Fibroblast of villous mesenchyme (primary cell): ENCODE data around the gene ACTR3. TPM values are rescaled to one million over a fixed set of nuclear protein-coding genes. Genes with fewer than 3 reads are reported as not detected.

ENCODE experiments used
- DNase-seq: peaks from one replicate; pipeline ENCODE4 v3.0.0-alpha.2; 2010; ENCODE audit warnings: low read depth
- H3K4me3 ChIP-seq: 2 replicates; pipeline ENCODE4 v1.5.1; 2011; ENCODE audit warnings: low read depth, mild to moderate bottlenecking, low read length
- CTCF ChIP-seq: IDR thresholded peaks from 2 replicates; pipeline ENCODE4 v1.5.1; 2012; ENCODE audit warnings: low read depth, mild to moderate bottlenecking, low read length; ENCODE audit not compliant: insufficient read depth
- total RNA-seq: library from RNA; depleted of rRNA; stranded (reverse); fragments of >200 nt; gene quantifications from 2 replicates; pipeline ENCODE4 v1.2.3, GENCODE V29; 2012

The ACTR3 gene
- total RNA-seq, 1 donor = 532 TPM

DNA sequence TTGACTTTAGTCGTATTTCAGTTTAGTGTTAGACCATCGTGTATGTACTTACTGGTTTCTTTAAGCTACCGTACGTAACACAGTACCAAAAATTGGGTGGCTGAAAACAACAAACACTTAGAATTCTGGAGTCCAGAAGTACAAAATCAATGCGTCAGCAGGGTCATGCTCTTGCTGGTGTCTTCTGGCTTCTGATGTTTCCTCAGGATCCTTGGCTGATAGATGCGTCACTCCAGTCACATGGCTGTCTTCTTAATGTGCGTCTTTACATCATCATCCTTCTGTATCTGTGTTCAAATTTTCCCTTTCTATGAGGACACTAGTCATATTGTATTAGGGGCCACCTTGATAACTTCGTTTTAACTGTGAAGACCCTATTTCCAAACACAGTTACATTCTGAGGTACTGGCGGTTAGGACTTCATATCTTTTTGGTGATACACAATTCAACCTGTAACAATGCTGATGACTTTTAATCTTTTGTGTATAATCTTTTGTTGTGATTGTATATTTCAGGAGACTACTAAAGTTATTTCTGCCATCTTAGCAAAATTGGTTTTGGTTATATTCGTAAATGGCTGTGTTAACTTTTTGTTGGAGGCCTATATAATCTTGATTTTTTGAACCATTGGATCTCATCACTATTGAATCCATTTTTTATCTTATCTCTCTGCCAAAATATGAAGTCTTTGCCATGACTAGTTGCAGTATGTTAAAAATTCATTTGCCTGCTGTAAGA, 25.4 kb downstream of the ACTR3 start:
- H3K4me3 ChIP-seq = no peak overlapping the region
- no peak for DNase-seq
- no peak for TF ChIP-seq CTCF

DNA sequence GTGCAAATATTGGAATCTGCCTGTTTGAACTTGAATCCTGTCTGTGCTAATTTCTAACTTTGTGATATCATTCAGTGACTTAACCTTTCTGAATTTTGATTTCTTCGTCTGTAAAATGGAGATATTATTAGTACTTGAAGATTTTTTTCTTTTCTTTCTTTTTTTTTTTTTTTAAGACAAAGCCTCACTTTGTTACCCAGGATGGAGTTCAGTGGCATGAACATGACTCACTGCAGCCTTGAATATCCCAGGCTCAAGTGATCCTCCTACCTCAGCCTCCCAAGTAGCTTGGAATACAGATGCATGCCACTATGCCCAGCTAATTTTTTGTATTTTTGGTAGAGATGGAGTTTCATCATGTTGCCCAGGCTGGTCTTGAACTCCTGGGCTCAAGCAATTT, 28.3 kb downstream of the ACTR3 start:
- TF ChIP-seq CTCF = no peak
- no peak for DNase-seq
- no peak overlapping the region for H3K4me3 ChIP-seq

- DNase-seq = no peak
- H3K4me3 ChIP-seq = no peak overlapping the region
- no peak for TF ChIP-seq CTCF
Observed at GRCh38 chr2:113920996-113921395, 31.1 kb downstream of the ACTR3 start.

DNA sequence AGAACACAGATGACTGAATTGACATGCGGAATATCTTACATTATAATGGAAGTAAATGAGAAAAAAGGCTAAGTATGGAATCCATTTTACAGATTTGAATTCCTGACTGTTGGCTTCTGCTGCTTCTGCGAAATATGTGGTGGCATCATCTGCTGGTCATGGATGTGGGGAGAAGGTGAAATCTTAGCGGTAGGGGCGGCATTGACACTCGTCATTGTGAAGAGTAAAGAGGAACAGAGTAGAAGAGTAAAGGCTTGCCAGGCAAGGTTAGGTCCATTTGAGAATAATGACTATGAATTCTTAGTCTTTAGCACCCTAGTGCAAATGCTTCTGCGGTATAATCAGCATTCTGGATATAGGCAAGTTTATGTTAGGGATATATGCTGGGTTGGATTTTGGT, 32.4 kb downstream of the ACTR3 start:
- no peak for TF ChIP-seq CTCF
- H3K4me3 ChIP-seq = no peak overlapping the region
- no peak for DNase-seq

- H3K4me3 ChIP-seq = no peak overlapping the region
- no peak for DNase-seq
Observed at GRCh38 chr2:113922784-113923183, 32.9 kb downstream of the ACTR3 start.

DNA sequence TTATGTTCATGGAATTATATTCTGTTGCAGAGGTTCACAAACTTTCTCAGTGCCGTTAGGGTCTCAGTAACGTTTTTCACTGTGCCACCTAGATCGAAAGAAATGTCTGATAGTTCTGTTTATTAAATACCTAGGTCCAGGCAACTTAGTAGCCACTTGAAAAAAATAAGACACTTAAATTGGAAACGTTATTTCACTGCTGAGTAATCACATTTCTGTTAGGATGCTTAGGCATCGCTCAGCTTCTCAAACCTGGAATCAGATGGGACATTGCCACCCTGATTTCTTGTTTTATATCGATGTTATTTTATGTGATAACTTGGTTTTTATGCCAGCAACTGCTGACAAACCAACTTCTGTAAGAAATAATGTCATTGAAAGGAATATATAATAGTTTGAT, 36.0 kb downstream of the ACTR3 start:
- no peak overlapping the region for H3K4me3 ChIP-seq
- TF ChIP-seq CTCF = no peak
- DNase-seq = no peak

More at GRCh38 chr2:113922784-113923183, 32.9 kb downstream of the ACTR3 start:
- TF ChIP-seq CTCF = no peak

GRCh38 chr2:113926314-113926713, 36.4 kb downstream of the ACTR3 start:
- H3K4me3 ChIP-seq = no peak overlapping the region
- no peak for DNase-seq
- TF ChIP-seq CTCF = no peak
